HepG2 (cell line): Measurements from ENCODE around the gene GRIN2D. TPM values are rescaled to one million over a fixed set of nuclear protein-coding genes. Genes with fewer than 3 reads are reported as not detected.

Experiments used
- ATM ChIP-seq: fragments of 450-650 bp; IDR thresholded peaks from 2 replicates; pipeline ENCODE4 v1.7.1; 2017; ENCODE audit warnings: mild to moderate bottlenecking, borderline replicate concordance
- BHLHE40 ChIP-seq: IDR thresholded peaks from 2 replicates; pipeline ENCODE4 v1.6.1; 2011; ENCODE audit warnings: low read length, improper control_type of control experiment
- CENPBD1 ChIP-seq: sonication (generic); formaldehyde crosslinking; IDR thresholded peaks from 2 replicates; pipeline ENCODE4 v1.8.0; 2022; ENCODE audit warnings: missing genetic modification reagents, low read depth, mild to moderate bottlenecking, borderline replicate concordance
- ELF3 ChIP-seq: IDR thresholded peaks from 2 replicates; pipeline ENCODE4 v1.6.1; 2016; ENCODE audit warnings: missing genetic modification reagents, missing compliant biosample characterization
- FOXK1 ChIP-seq: sonication (generic); formaldehyde crosslinking; IDR thresholded peaks from 2 replicates; pipeline ENCODE4 v1.4.0; 2020; ENCODE audit warnings: low read depth, missing genetic modification reagents, borderline replicate concordance
- GABPA ChIP-seq, 2 experiments: IDR thresholded peaks; 2 replicates each; pipeline ENCODE4 v1.6.1; 2011 to 2016; ENCODE audit warnings: low read depth in 2 of 2, low read length in 1 of 2, missing biosample characterization in 1 of 2, missing genetic modification characterization in 1 of 2
- MYNN ChIP-seq: sonication (generic); formaldehyde crosslinking; IDR thresholded peaks from 2 replicates; pipeline ENCODE4 v1.4.0; 2020; ENCODE audit warnings: mild to moderate bottlenecking, low read depth, missing genetic modification reagents
- NONO ChIP-seq, 2 experiments: fragments of 450-650 bp in 1 of 2; sonication (generic) in 1 of 2; formaldehyde crosslinking in 1 of 2; IDR thresholded peaks in 1 of 2; conservative IDR thresholded peaks in 1 of 2; 2 replicates each; pipeline versions ENCODE4 v1.6.1 to v1.8.0; 2017 to 2022; ENCODE audit warnings: mild to moderate bottlenecking in 1 of 2, missing genetic modification reagents in 1 of 2, moderate library complexity in 1 of 2
- PRDM10 ChIP-seq: sonication (generic); formaldehyde crosslinking; IDR thresholded peaks from 2 replicates; pipeline ENCODE4 v1.4.0; 2020; ENCODE audit warnings: low read depth, missing genetic modification reagents
- RELA ChIP-seq: sonication (generic); formaldehyde crosslinking; IDR thresholded peaks from 2 replicates; pipeline ENCODE4 v1.4.0; 2020; ENCODE audit warnings: missing genetic modification reagents
- RFX3 ChIP-seq: IDR thresholded peaks from 2 replicates; pipeline ENCODE4 v1.6.1; 2016; ENCODE audit warnings: missing biosample characterization, missing genetic modification reagents
- SRY ChIP-seq: sonication (generic); formaldehyde crosslinking; IDR thresholded peaks from 2 replicates; pipeline ENCODE4 v1.8.0; 2022; ENCODE audit warnings: mild to moderate bottlenecking, missing genetic modification reagents
- TBX2 ChIP-seq: sonication (generic); formaldehyde crosslinking; IDR thresholded peaks from 2 replicates; pipeline ENCODE4 v1.5.0; 2020; ENCODE audit warnings: missing genetic modification reagents, mild to moderate bottlenecking, borderline replicate concordance
- YEATS4 ChIP-seq: sonication (generic); formaldehyde crosslinking; IDR thresholded peaks from 2 replicates; pipeline ENCODE4 v1.4.0; 2020; ENCODE audit warnings: missing genetic modification reagents, borderline replicate concordance
- ZFAT ChIP-seq: sonication (generic); formaldehyde crosslinking; conservative IDR thresholded peaks from 2 replicates; pipeline ENCODE4 v1.8.1; 2023; ENCODE audit warnings: missing genetic modification reagents, inconsistent platforms
- ZNF138 ChIP-seq: sonication (generic); formaldehyde crosslinking; IDR thresholded peaks from 2 replicates; pipeline ENCODE4 v1.5.0; 2020; ENCODE audit warnings: mild to moderate bottlenecking, low read depth, missing genetic modification reagents
- ZNF143 ChIP-seq: sonication (generic); formaldehyde crosslinking; IDR thresholded peaks from 2 replicates; pipeline ENCODE4 v1.4.0; 2020; ENCODE audit warnings: missing genetic modification reagents
- ZNF574 ChIP-seq: sonication (generic); formaldehyde crosslinking; IDR thresholded peaks from 2 replicates; pipeline ENCODE4 v1.4.0; 2020; ENCODE audit warnings: missing genetic modification reagents
- ZNF672 ChIP-seq: sonication (generic); formaldehyde crosslinking; IDR thresholded peaks from 2 replicates; pipeline ENCODE4 v1.8.1; 2022; ENCODE audit warnings: missing genetic modification reagents
- ZNF770 ChIP-seq: sonication (generic); formaldehyde crosslinking; IDR thresholded peaks from 2 replicates; pipeline ENCODE4 v1.5.0; 2020; ENCODE audit warnings: mild to moderate bottlenecking, missing genetic modification reagents
- polyA plus RNA-seq, 8 experiments: library from polyadenylated mRNA; depleted of rRNA in 3 of 8; stranded (reverse) in 7 of 8; unstranded in 1 of 8; fragments of >200 nt; fragmentation: Illumina TruSeq in 4 of 8; extraction: Trizol in 4 of 8; gene quantifications; 2 replicates each; pipeline versions ENCODE4 v1.2.1 to v1.2.3, GENCODE V29; 2011 to 2016; ENCODE audit warnings: low read depth in 4 of 8, missing spikeins in 1 of 8, mixed read lengths in 1 of 8; ENCODE audit not compliant: insufficient read depth in 1 of 8
- total RNA-seq, 5 experiments: library from RNA; depleted of rRNA; stranded (reverse); fragments of >200 nt; fragmentation: Illumina TruSeq; extraction: Trizol; gene quantifications; 2 replicates each; pipeline ENCODE4 v1.2.3, GENCODE V29; 2016; ENCODE audit warnings: low read depth in 1 of 5

Gene GRIN2D
- total and polyA plus RNA-seq, 2 of the 13 experiments (the other 11 are each of a cell fraction or from before 2014, with no cell fraction given), result 0.02 to 0.13 TPM

- TF ChIP-seq GABPA (IDR thresholded peaks at IDR 0.05; ENCODE audit: low read depth, low read length) (peak; percentile 31; the same call in 1 of the 2 replicates), GABPA (CRISPR knock-in tag; IDR thresholded peaks at IDR 0.05; ENCODE audit: low read depth) (peak; percentile 85), ZNF138 (CRISPR knock-in tag) (no peak), PRDM10 (CRISPR knock-in tag) (peak; percentile 93), SRY (CRISPR knock-in tag) (no peak), YEATS4 (CRISPR knock-in tag) (no peak), CENPBD1 (CRISPR knock-in tag) (no peak), RFX3 (CRISPR knock-in tag) (no peak), ELF3 (CRISPR knock-in tag) (peak; percentile 42; the same call in 1 of the 2 replicates), ZFAT (CRISPR knock-in tag) (no peak), ZNF143 (CRISPR knock-in tag) (peak; percentile 95), ATM (no peak), NONO (IDR thresholded peaks at IDR 0.05) (no peak), NONO (CRISPR knock-in tag; conservative IDR thresholded peaks at IDR 0.05) (no peak), FOXK1 (CRISPR knock-in tag) (peak; percentile 45; the same call in 1 of the 2 replicates), RELA (CRISPR knock-in tag) (no peak), BHLHE40 (no peak), TBX2 (CRISPR knock-in tag) (no peak), ZNF672 (CRISPR knock-in tag) (no peak), ZNF574 (peak; percentile 81), ZNF770 (no peak), MYNN (no peak)
Measured at GRCh38 chr19:48403606-48404005, 10.1 kb downstream of the GRIN2D start (continued).
